Upper lobe of left lung (tissue), 4 donors: ENCODE data around the gene SLC2A2.

Experiments
- CTCF ChIP-seq, 6 experiments: fragments of 450-650 bp in 4 of 6; fragments of 200-600 bp in 2 of 6; sonication (generic) in 2 of 6; IDR thresholded peaks; one replicate each; pipeline ENCODE4 v1.5.1; 2016 to 2019; ENCODE audit warnings: antibody characterized with exemption in 6 of 6
- EP300 ChIP-seq, 4 donors: sonication (generic); formaldehyde crosslinking; IDR thresholded peaks; one replicate each; pipeline ENCODE4 v1.5.1; 2017; ENCODE audit warnings: antibody characterized with exemption in 4 of 4, control low read depth in 2 of 4
- POLR2A ChIP-seq, 4 donors: fragments of 450-650 bp; IDR thresholded peaks; one replicate each; pipeline ENCODE4 v1.5.1; 2016 to 2017; ENCODE audit warnings: antibody characterized with exemption in 4 of 4, mild to moderate bottlenecking in 2 of 4
- POLR2AphosphoS5 ChIP-seq, 2 donors: sonication (generic); formaldehyde crosslinking; IDR thresholded peaks; one replicate each; pipeline ENCODE4 v1.5.1; 2017; ENCODE audit warnings: antibody characterized with exemption in 2 of 2

GRCh38 chr3:170991664-170992063, 34.9 kb downstream of the SLC2A2 start:
- no peak for TF ChIP-seq EP300 (IDR thresholded peaks at IDR 0.05)
- no peak for TF ChIP-seq CTCF (IDR thresholded peaks at IDR 0.05)
- TF ChIP-seq POLR2AphosphoS5 (IDR thresholded peaks at IDR 0.05): no peak
- TF ChIP-seq POLR2A (IDR thresholded peaks at IDR 0.05): no peak
